Hepatocyte (in vitro differentiated cells): ENCODE results near the gene MBLAC2.

ENCODE experiments used
- EZH2 ChIP-seq: fragments of 200-600 bp; sonication (generic); IDR thresholded peaks from 2 replicates; pipeline ENCODE4 v1.6.1; 2016; ENCODE audit warnings: antibody characterized with exemption, mild to moderate bottlenecking, borderline replicate concordance
- TF ChIP-seq, protein P1 (sequence below): fragments of 200-600 bp; sonication (generic); IDR thresholded peaks from 2 replicates; pipeline ENCODE4 v1.5.1; 2016; ENCODE audit warnings: antibody characterized with exemption, mild to moderate bottlenecking; ENCODE audit not compliant: poor library complexity

DNA sequence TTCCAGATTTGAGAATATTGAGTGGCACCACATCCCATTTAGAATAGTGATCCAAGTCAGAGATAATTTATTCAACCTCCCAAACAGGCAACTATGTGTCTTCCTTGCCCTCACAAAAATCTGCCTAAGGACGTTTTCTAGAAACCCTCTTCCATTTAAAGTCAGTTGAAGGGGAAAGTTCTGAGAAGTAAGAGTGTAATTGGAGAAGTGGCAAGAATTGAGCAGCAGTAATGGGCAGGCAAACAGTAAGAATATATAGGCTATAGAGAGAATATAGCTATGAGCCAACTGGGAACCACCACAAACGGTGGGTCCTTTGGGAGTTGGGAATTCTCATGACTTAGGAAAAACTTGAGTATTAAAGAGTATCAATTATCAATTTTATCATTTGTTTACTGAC, 33.9 kb downstream of the MBLAC2 start:
- TF ChIP-seq, protein P1, sequence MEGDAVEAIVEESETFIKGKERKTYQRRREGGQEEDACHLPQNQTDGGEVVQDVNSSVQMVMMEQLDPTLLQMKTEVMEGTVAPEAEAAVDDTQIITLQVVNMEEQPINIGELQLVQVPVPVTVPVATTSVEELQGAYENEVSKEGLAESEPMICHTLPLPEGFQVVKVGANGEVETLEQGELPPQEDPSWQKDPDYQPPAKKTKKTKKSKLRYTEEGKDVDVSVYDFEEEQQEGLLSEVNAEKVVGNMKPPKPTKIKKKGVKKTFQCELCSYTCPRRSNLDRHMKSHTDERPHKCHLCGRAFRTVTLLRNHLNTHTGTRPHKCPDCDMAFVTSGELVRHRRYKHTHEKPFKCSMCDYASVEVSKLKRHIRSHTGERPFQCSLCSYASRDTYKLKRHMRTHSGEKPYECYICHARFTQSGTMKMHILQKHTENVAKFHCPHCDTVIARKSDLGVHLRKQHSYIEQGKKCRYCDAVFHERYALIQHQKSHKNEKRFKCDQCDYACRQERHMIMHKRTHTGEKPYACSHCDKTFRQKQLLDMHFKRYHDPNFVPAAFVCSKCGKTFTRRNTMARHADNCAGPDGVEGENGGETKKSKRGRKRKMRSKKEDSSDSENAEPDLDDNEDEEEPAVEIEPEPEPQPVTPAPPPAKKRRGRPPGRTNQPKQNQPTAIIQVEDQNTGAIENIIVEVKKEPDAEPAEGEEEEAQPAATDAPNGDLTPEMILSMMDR = no peak
- no peak for TF ChIP-seq EZH2
